Stimulated activated CD4-positive, alpha-beta T cell treated with anti-CD3 and anti-CD28 coated beads, Interleukin-1b, Interleukin-23, amount 100 ng/mL, for 1 hour (primary cell): ENCODE data around the gene HELQ.
"Not testable (repeated sequence)": the region's sequence is repeated elsewhere in the genome, so short reads cannot be mapped to it uniquely, and the experiment has no call there.

ENCODE experiments used
- DNase-seq, 2 donors: peaks; one replicate each; pipeline ENCODE4 v3.0.0-alpha.2; 2020; ENCODE audit warnings: low read depth in 2 of 2

Gene HELQ

GRCh38 chr4:83455281-83456183, at the start of gene HELQ, which contains the start of gene MRPS18C:
Gene HELQ (minus strand): TSS chr4:83455823. CDS start chr4:83455693, 130 bp downstream.
Gene MRPS18C (plus strand): TSS chr4:83456058. CDS start chr4:83456078, 20 bp downstream.
- DNase-seq: peak; percentile 68 to 90

GRCh38 chr4:83504996-83505395, 49.4 kb upstream of the HELQ start:
- no peak for DNase-seq

- DNase-seq: no peak
These were observed 48.9 kb upstream of the HELQ start for GRCh38 chr4:83504503-83504902.

GRCh38 chr4:83503974-83504373, 48.4 kb upstream of the HELQ start:
- DNase-seq: no peak

- DNase-seq: not testable (repeated sequence)
These were observed 46.0 kb upstream of the HELQ start for GRCh38 chr4:83501671-83502070.

GRCh38 chr4:83498187-83498586, 42.6 kb upstream of the HELQ start:
- no peak for DNase-seq

- DNase-seq: not testable (repeated sequence)
These were observed 40.7 kb upstream of the HELQ start for GRCh38 chr4:83496085-83496917.

GRCh38 chr4:83490876-83491450, 35.3 kb upstream of the HELQ start:
- no peak for DNase-seq

- no peak for DNase-seq
These were observed 34.2 kb upstream of the HELQ start for GRCh38 chr4:83489711-83490326.

GRCh38 chr4:83486457-83487129, 31.0 kb upstream of the HELQ start:
- DNase-seq: no peak

GRCh38 chr4:83484500-83485461, 29.2 kb upstream of the HELQ start, which contains the start of gene ABRAXAS1:
Gene ABRAXAS1 (minus strand): TSS chr4:83485100. CDS start chr4:83485072, 28 bp downstream.
- peak; percentile 83 to 90 for DNase-seq

- DNase-seq: no peak
These were observed 18.3 kb upstream of the HELQ start for GRCh38 chr4:83473966-83474365.

GRCh38 chr4:83473423-83473822, 17.8 kb upstream of the HELQ start:
- DNase-seq: no peak

- no peak for DNase-seq
These were observed 520 bp upstream of the HELQ start for GRCh38 chr4:83456184-83456501.

- no peak for DNase-seq
These were observed 937 bp downstream of the HELQ start for GRCh38 chr4:83454686-83455085.

- no peak for DNase-seq
These were observed 6.6 kb downstream of the HELQ start for GRCh38 chr4:83449009-83449408.

- DNase-seq: no peak
These were observed 14.7 kb downstream of the HELQ start for GRCh38 chr4:83440899-83441298.

- DNase-seq: no peak
These were observed 15.3 kb downstream of the HELQ start for GRCh38 chr4:83440148-83440814.

- no peak for DNase-seq
These were observed 16.9 kb downstream of the HELQ start for GRCh38 chr4:83438719-83439118.
